K562 (cell line): ENCODE measurements around the gene SHISAL2A. TPM values are rescaled to one million over a fixed set of nuclear protein-coding genes. Genes with fewer than 3 reads are reported as not detected.

Experiments
- CBFA2T3 ChIP-seq: fragments of 450-650 bp; IDR thresholded peaks from 2 replicates; pipeline ENCODE4 v1.6.1; 2017
- CBX3 ChIP-seq, 2 experiments: IDR thresholded peaks; 1 replicate in 1 of 2; 2 replicates in 1 of 2; pipeline ENCODE4 v1.6.1; 2012; ENCODE audit warnings: inconsistent platforms in 2 of 2, low read length in 2 of 2, borderline replicate concordance in 1 of 2, control low read depth in 1 of 2
- CC2D1A ChIP-seq: fragments of 450-650 bp; IDR thresholded peaks from 2 replicates; pipeline ENCODE4 v1.6.1; 2017; ENCODE audit warnings: mild to moderate bottlenecking
- FOSL1 ChIP-seq: fragments of 200-800 bp; sonication (Bioruptor generic); conservative IDR thresholded peaks from 2 replicates; pipeline ENCODE4 v1.6.1; 2016; ENCODE audit warnings: missing genetic modification characterization, missing compliant biosample characterization
- FOXM1 ChIP-seq, 2 experiments: fragments of 450-650 bp in 1 of 2; sonication (generic) in 1 of 2; formaldehyde crosslinking in 1 of 2; IDR thresholded peaks; 2 replicates each; pipeline versions ENCODE4 v1.6.1 to v1.9.0; 2017 to 2022; ENCODE audit warnings: low read depth in 2 of 2, mild to moderate bottlenecking in 2 of 2, missing genetic modification reagents in 1 of 2, moderate library complexity in 1 of 2
- GATA2 ChIP-seq: sonication (generic); formaldehyde crosslinking; IDR thresholded peaks from 2 replicates; pipeline ENCODE4 v1.4.0; 2020; ENCODE audit warnings: mild to moderate bottlenecking, missing genetic modification reagents
- HNRNPUL1 ChIP-seq: fragments of 200-400 bp; formaldehyde crosslinking; IDR thresholded peaks from 2 replicates; pipeline ENCODE4 v1.6.1; 2017; ENCODE audit warnings: low read length
- KLF6 ChIP-seq: fragments of 250-450 bp; sonication (Bioruptor Pico); IDR thresholded peaks from 2 replicates; pipeline ENCODE4 v1.4.0; 2020; ENCODE audit warnings: mild to moderate bottlenecking, moderate library complexity, borderline replicate concordance
- MCM2 ChIP-seq: fragments of 450-650 bp; IDR thresholded peaks from 2 replicates; pipeline ENCODE4 v1.6.1; 2017; ENCODE audit warnings: low read depth, mild to moderate bottlenecking
- MED1 ChIP-seq: sonication (generic); formaldehyde crosslinking; IDR thresholded peaks from 2 replicates; pipeline ENCODE4 v1.8.1; 2023; ENCODE audit warnings: missing genetic modification reagents, borderline replicate concordance
- MEF2D ChIP-seq: conservative IDR thresholded peaks from 2 replicates; pipeline ENCODE4 v1.6.1; 2016; ENCODE audit warnings: low read depth, missing genetic modification characterization, missing compliant biosample characterization
- MEIS2 ChIP-seq: fragments of 450-650 bp; IDR thresholded peaks from 2 replicates; pipeline ENCODE4 v1.6.1; 2014; ENCODE audit warnings: mild to moderate bottlenecking; ENCODE audit not compliant: partially characterized antibody
- SMAD1 ChIP-seq: fragments of 150-350 bp; IDR thresholded peaks from 2 replicates; pipeline ENCODE4 v1.6.1; 2014; ENCODE audit warnings: low read length, low read depth; ENCODE audit not compliant: partially characterized antibody
- ZC3H11A ChIP-seq: IDR thresholded peaks from 2 replicates; pipeline ENCODE4 v1.6.1; 2012; ENCODE audit warnings: low read depth, low read length, improper control_type of control experiment
- ZNF134 ChIP-seq: fragments of 250-450 bp; sonication (Bioruptor Pico); conservative IDR thresholded peaks from 2 replicates; pipeline ENCODE4 v1.4.0; 2020
- ZNF140 ChIP-seq: fragments of 250-450 bp; sonication (Bioruptor Pico); IDR thresholded peaks from 2 replicates; pipeline ENCODE4 v1.8.0; 2021; ENCODE audit warnings: moderate library complexity, mild to moderate bottlenecking, inconsistent platforms
- ZNF224 ChIP-seq: sonication (generic); formaldehyde crosslinking; IDR thresholded peaks from 2 replicates; pipeline ENCODE4 v1.8.0; 2022; ENCODE audit warnings: mild to moderate bottlenecking, missing genetic modification reagents
- polyA plus RNA-seq, 8 experiments: library from polyadenylated mRNA; depleted of rRNA in 4 of 8; stranded (reverse) in 5 of 8; unstranded in 3 of 8; fragments of >200 nt; fragmentation: Nextera tagmentation in 2 of 8; fragmentation: Illumina TruSeq in 1 of 8; extraction: Ambion mirVana in 2 of 8; extraction: Trizol in 1 of 8; gene quantifications; 2 replicates each; pipeline versions ENCODE4 v1.2.1 to v1.2.3, GENCODE V29; 2011 to 2014; ENCODE audit warnings: inconsistent platforms in 1 of 8, missing spikeins in 1 of 8
- total RNA-seq, 7 experiments: library from RNA; depleted of rRNA in 6 of 7; stranded (reverse); fragments of >200 nt in 6 of 7; fragmentation: Illumina TruSeq in 2 of 7; extraction: Trizol in 2 of 7; gene quantifications; 2 replicates each; pipeline versions ENCODE4 v1.2.1 to v1.2.3, GENCODE V29; 2011 to 2021; ENCODE audit warnings: low replicate concordance in 1 of 7
- TF ChIP-seq, protein P1 (sequence below): sonication (generic); formaldehyde crosslinking; IDR thresholded peaks from 2 replicates; pipeline ENCODE4 v1.8.1; 2023; ENCODE audit warnings: mild to moderate bottlenecking, missing genetic modification reagents
- TF ChIP-seq, protein P2 (sequence below), 3 experiments: fragments of 200-800 bp in 1 of 3; fragments of 250-450 bp in 1 of 3; fragments of 450-650 bp in 1 of 3; sonication (Bioruptor Pico) in 1 of 3; sonication (Bioruptor generic) in 1 of 3; formaldehyde crosslinking in 1 of 3; IDR thresholded peaks; 2 replicates each; pipeline versions ENCODE4 v1.6.1 to v1.8.0; 2016 to 2022; ENCODE audit warnings: mild to moderate bottlenecking in 2 of 3, missing genetic modification characterization in 2 of 3, missing compliant biosample characterization in 1 of 3, moderate library complexity in 1 of 3
- TF ChIP-seq, protein P3 (sequence below): sonication (generic); formaldehyde crosslinking; IDR thresholded peaks from 2 replicates; pipeline ENCODE4 v1.8.1; 2023; ENCODE audit warnings: mild to moderate bottlenecking, missing genetic modification reagents, moderate library complexity

Gene SHISAL2A
- total and polyA plus RNA-seq, 9 of the 15 experiments (the other 6 are each of a cell fraction or from before 2014, with no cell fraction given): 0.11 TPM; not detected in 8

DNA sequence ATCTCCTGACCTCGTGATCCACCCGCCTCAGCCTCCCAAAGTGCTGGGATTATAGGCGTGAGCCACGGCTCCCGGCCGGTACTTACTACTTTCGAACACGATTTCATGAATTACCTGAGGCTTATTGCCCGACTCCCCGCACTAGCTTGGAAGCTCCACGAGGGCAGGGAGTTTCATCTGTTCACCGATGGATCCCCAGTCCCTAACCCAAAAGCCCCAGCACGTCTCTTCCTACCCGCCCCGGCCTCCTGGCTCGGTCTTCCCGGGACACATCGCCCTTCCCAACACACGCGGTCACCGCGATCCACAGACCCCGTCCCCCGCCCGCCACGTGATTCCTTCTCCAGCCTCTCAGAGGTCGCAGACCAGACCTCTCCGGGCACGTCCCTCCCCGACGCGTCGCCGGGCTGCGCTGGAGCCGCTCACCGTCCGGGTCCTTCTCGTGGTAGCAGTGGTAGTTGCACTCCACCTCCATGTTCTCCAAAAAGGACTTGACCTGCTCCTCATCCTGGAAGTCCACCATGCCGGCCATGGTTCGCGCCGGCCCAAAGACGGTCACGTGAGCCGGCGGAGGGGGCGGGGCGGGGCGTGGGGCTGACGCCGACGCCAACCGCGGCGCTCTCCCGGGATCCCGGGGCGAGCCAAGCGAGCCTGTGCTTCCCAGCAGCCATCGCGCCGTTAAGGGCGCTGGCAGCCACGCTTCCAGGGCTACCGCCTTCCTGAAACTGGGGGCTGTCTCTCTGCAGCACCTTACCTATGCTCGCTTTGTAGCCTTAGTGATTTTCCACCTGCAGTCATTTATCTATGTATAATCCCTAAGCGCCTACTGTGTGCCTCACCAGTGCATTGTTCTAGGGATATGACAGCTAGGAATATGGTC is 65.1 kb downstream of the SHISAL2A start, which contains the start of gene COA7 (continued):
- TF ChIP-seq, protein P1, sequence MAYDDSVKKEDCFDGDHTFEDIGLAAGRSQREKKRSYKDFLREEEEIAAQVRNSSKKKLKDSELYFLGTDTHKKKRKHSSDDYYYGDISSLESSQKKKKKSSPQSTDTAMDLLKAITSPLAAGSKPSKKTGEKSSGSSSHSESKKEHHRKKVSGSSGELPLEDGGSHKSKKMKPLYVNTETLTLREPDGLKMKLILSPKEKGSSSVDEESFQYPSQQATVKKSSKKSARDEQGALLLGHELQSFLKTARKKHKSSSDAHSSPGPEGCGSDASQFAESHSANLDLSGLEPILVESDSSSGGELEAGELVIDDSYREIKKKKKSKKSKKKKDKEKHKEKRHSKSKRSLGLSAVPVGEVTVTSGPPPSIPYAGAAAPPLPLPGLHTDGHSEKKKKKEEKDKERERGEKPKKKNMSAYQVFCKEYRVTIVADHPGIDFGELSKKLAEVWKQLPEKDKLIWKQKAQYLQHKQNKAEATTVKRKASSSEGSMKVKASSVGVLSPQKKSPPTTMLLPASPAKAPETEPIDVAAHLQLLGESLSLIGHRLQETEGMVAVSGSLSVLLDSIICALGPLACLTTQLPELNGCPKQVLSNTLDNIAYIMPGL (CRISPR knock-in tag): peak; percentile 88
- TF ChIP-seq CBX3 (IDR thresholded peaks at IDR 0.05; ENCODE audit: borderline replicate concordance in 1 of 2, low read length in 2 of 2) (no peak; a peak in 2 of 3 replicates), MEIS2 (peak; percentile 28), FOSL1 (tag) (peak; percentile 25; the same call in 1 of the 2 replicates), CBFA2T3 (peak; percentile 25), ZC3H11A (no peak; the same call in 1 of the 2 replicates), ZNF224 (CRISPR knock-in tag) (no peak; the same call in 1 of the 2 replicates), GATA2 (CRISPR knock-in tag) (no peak), HNRNPUL1 (no peak), ZNF140 (CRISPR knock-in tag) (no peak), ZNF134 (no peak), MEF2D (tag) (no peak), SMAD1 (peak; percentile 50), FOXM1 (IDR thresholded peaks at IDR 0.05; ENCODE audit: low read depth) (no peak), FOXM1 (CRISPR knock-in tag; IDR thresholded peaks at IDR 0.05; ENCODE audit: low read depth) (peak; percentile 91; the same call in 1 of the 2 replicates), KLF6 (CRISPR knock-in tag) (peak; percentile 3; the same call in 1 of the 2 replicates), CC2D1A (0 out of 2 replicates have a peak, but pooled peaks have one; percentile 61), MCM2 (no peak), MED1 (CRISPR knock-in tag) (no peak)
- TF ChIP-seq, protein P2, sequence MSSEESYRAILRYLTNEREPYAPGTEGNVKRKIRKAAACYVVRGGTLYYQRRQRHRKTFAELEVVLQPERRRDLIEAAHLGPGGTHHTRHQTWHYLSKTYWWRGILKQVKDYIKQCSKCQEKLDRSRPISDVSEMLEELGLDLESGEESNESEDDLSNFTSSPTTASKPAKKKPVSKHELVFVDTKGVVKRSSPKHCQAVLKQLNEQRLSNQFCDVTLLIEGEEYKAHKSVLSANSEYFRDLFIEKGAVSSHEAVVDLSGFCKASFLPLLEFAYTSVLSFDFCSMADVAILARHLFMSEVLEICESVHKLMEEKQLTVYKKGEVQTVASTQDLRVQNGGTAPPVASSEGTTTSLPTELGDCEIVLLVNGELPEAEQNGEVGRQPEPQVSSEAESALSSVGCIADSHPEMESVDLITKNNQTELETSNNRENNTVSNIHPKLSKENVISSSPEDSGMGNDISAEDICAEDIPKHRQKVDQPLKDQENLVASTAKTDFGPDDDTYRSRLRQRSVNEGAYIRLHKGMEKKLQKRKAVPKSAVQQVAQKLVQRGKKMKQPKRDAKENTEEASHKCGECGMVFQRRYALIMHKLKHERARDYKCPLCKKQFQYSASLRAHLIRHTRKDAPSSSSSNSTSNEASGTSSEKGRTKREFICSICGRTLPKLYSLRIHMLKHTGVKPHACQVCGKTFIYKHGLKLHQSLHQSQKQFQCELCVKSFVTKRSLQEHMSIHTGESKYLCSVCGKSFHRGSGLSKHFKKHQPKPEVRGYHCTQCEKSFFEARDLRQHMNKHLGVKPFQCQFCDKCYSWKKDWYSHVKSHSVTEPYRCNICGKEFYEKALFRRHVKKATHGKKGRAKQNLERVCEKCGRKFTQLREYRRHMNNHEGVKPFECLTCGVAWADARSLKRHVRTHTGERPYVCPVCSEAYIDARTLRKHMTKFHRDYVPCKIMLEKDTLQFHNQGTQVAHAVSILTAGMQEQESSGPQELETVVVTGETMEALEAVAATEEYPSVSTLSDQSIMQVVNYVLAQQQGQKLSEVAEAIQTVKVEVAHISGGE (CRISPR knock-in tag; IDR thresholded peaks at IDR 0.05): peak in 1 of 3 experiments; percentile 61; a peak in 2 of 6 replicates
- TF ChIP-seq, protein P3, sequence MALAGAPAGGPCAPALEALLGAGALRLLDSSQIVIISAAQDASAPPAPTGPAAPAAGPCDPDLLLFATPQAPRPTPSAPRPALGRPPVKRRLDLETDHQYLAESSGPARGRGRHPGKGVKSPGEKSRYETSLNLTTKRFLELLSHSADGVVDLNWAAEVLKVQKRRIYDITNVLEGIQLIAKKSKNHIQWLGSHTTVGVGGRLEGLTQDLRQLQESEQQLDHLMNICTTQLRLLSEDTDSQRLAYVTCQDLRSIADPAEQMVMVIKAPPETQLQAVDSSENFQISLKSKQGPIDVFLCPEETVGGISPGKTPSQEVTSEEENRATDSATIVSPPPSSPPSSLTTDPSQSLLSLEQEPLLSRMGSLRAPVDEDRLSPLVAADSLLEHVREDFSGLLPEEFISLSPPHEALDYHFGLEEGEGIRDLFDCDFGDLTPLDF: no peak; the same call in none of the 2 replicates
